Measurements from ENCODE around the gene SPACA6.
"Not testable (repeated sequence)": the region's sequence is repeated elsewhere in the genome, so short reads cannot be mapped to it uniquely, and the experiment has no call there.

SPACA6 gene

GRCh38 chr19:51693260-51693659, at the start of gene SPACA6:
TSS of gene SPACA6 (plus strand) at chr19:51693330. CDS start at chr19:51693527, 197 bp downstream.
- no peak for DNase-seq

- no peak for DNase-seq
Observed at GRCh38 chr19:51644636-51645271, 48.4 kb upstream of the SPACA6 start.

GRCh38 chr19:51646730-51647129, 46.4 kb upstream of the SPACA6 start, which contains the start of gene SIGLEC14:
TSS of gene SIGLEC14 (minus strand) at chr19:51646825. CDS start at chr19:51646759, 66 bp downstream.
- DNase-seq, result not testable (repeated sequence)

GRCh38 chr19:51647318-51647717, 45.8 kb upstream of the SPACA6 start:
- no peak for DNase-seq

- no peak for DNase-seq
Observed at GRCh38 chr19:51651216-51651846, 41.8 kb upstream of the SPACA6 start.

- DNase-seq, result no peak
Observed at GRCh38 chr19:51652266-51652665, 40.9 kb upstream of the SPACA6 start.

GRCh38 chr19:51653162-51653561, 40.0 kb upstream of the SPACA6 start:
- no peak for DNase-seq

- no peak for DNase-seq
Observed at GRCh38 chr19:51654783-51655182, 38.3 kb upstream of the SPACA6 start.

GRCh38 chr19:51660975-51661600, 32.0 kb upstream of the SPACA6 start:
- peak; percentile 46 for DNase-seq

GRCh38 chr19:51663650-51664049, 29.5 kb upstream of the SPACA6 start:
- DNase-seq, result no peak

- no peak for DNase-seq
Observed at GRCh38 chr19:51664131-51664530, 29.0 kb upstream of the SPACA6 start.

- DNase-seq, result no peak
Observed at GRCh38 chr19:51664997-51665396, 28.1 kb upstream of the SPACA6 start.

- DNase-seq, result no peak
Observed at GRCh38 chr19:51668216-51668615, 24.9 kb upstream of the SPACA6 start.

- DNase-seq, result not testable (repeated sequence)
Observed at GRCh38 chr19:51675911-51676565, 17.1 kb upstream of the SPACA6 start.

- no peak for DNase-seq
Observed at GRCh38 chr19:51676566-51677083, 16.5 kb upstream of the SPACA6 start.

- no peak for DNase-seq
Observed at GRCh38 chr19:51680474-51680873, 12.7 kb upstream of the SPACA6 start.

GRCh38 chr19:51681286-51681941, 11.7 kb upstream of the SPACA6 start:
- no peak for DNase-seq

- DNase-seq, result no peak
Observed at GRCh38 chr19:51686171-51686570, 7.0 kb upstream of the SPACA6 start.

GRCh38 chr19:51687791-51688670, 5.1 kb upstream of the SPACA6 start:
- DNase-seq, result no peak

GRCh38 chr19:51688671-51689571, 4.2 kb upstream of the SPACA6 start:
- DNase-seq, result peak; percentile 85
